Hypothalamus (tissue), 51 donors: Measurements from ENCODE around the gene LPCAT3.

Experiments used
- DNase-seq, 51 donors: peaks; one replicate each; lab custom pipeline; 2025; lab: John Stamatoyannopoulos, UW

LPCAT3 gene

DNA sequence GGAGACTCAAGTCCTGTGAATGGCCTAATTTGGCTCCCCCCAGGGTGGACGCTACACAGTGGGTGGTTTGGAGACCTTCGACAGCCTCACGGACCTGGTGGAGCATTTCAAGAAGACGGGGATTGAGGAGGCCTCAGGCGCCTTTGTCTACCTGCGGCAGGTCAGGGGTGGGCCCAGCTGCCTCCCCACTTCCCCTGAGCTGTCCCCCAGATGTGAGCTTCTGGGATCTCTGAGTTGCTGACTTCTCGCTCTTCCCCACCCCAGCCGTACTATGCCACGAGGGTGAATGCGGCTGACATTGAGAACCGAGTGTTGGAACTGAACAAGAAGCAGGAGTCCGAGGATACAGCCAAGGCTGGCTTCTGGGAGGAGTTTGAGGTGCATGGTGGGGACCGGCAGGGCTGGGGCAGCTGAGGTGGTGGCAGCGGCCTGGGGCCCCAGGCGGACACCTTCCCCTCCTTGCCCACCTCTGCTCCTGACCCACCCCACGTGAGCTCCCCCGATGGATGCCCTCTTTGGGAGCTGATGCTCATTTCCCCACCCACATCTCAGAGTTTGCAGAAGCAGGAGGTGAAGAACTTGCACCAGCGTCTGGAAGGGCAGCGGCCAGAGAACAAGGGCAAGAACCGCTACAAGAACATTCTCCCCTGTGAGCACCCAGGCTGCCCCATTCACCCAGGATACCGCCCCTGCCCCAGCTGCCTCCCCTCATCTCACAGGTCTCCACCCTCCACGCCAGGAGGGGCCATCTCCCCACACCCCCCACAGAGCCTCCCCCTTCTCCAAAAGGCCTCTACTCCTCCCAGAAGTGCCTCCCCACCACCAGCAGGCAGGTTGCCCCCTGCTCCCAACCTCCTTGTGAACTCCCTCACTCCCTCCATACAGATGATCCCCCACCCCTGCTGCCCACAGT is 62.9 kb downstream of the LPCAT3 start:
- no peak for DNase-seq

DNA sequence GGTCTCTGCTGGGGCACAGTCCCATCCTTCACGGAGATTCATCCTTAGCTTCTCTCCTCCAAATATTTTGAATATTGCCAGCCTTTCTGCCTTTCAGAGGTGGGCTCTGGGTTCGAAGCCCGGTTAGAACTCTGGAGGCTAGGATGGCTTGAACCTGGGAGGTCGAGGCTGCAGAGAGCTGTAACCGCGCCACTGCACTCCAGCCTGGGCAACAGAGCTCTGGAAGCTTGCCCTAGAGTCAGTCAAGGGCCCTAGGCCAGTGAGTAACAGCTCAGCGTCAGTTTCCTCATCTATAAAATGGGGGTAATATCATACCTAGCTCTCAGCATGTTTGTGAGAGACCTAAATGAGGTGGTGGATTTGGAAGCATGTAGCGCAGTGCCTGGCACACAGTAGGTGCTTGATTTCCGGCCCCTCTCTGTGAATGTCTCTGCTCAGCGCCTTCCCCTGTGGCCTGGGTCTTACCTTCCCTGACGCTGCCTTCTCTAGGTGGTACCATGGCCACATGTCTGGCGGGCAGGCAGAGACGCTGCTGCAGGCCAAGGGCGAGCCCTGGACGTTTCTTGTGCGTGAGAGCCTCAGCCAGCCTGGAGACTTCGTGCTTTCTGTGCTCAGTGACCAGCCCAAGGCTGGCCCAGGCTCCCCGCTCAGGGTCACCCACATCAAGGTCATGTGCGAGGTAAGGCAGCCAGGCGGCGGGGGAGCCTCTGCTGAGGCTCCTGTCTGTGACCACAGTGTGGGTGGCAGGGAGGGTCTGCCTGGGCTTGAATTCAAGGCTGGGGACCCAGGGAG is 63.8 kb downstream of the LPCAT3 start:
- no peak for DNase-seq

DNA sequence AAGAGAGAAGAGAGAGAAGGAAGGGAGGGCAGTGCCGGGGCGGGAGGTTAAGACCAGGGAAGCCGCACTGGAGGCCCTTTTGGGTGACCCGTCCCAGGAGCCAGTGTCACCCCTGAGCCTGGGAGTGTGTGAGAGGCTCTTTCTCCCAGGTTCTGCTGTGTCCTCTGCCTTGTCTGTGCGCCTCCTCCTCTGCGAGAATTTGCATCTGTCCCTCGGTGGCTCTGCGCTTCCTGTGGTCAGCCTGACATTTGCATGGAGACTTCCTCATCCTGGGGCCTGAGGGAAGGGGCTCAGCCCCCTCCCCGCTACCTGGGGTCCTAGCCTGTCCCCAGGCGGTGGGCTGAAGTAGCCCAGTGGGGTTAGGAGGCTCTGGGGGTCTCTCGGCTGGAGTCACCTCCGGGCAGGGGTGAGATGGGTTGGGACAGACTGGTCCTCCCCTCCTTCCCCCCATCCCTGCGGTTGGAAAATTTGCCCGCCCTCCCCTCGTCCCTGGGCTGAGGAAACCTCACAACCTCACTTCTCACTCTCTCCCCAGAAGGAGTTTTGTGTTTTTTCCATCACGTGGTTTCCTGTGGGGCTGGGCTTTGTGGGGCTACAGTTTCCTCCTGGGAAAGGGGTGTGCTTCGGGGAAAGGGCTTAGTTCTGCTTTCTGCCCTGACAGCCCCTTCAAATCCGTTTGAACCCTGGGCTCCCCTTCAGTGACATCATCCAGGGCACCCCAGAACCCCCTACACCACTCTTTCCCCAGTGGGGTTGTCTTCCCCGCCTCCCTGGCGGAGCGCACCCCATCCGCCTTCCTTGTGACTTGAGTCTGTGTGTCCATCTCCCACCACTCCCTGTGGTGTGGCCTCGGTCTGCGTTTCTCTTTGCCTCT is 64.6 kb downstream of the LPCAT3 start:
- peak in 19 of 51 donors; percentile 14 to 49 (median 32) for DNase-seq

DNA sequence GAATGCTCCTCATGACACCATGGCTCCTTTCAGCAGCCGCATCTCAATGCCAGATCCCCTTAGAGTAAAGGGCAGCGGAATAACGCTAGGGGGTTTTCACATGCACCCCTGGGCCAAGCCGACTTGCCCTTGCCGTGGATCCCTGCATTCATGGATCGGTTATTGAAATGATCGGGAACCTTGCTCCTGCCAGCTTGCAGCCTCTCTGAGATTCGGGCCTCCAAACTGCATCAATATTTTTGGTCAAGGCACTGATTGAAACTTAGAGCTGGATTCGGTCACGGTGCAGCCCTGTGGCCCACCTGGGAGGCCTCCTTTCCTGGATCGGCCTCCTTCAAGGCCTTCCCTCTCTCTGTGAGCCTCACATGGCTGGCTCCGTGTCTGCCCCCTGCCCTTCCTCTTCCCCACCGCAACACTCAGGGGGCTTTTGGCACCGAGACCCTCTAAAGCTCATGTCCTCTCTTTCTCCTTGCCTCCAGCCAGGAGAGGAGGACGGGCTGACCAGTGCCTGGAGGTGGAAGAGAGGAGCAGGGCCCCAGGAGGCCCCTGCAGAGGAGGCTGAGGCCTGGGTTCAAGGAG is 65.3 kb downstream of the LPCAT3 start:
- DNase-seq: no peak

DNA sequence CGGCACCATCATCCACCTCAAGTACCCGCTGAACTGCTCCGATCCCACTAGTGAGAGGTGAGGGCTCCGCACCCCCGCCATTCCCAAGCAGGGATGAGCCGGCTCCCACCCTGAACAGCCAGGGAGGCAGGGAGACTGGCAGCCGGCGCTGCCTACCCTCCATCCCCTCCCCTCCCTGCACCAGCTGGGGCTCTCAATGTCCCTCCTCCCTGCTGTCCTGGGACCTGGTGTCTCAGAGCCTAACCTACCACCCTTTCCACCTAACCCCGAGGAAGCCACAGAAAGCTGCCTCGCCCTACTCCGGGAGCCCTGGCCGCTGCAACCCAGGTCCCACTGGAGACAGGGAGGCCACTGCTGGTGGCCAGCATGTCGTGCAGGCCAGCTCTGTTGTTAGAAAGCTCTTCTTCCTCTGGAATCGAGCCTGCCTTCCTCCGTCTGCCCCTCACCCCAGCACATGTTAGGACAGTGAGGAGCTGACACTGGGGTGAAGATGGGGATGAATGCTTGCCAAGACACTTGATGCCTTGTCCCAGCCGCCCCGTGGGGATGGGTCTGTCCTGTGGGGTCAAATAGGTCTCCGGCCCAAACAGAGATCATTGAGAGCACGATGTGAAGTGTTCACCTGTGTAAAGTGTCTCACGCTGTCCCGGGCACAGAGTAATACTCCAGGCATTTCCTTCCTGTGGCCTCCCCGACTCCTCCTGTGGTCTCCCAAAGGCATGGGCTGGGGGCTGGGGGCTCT is 66.0 kb downstream of the LPCAT3 start:
- DNase-seq: no peak

DNA sequence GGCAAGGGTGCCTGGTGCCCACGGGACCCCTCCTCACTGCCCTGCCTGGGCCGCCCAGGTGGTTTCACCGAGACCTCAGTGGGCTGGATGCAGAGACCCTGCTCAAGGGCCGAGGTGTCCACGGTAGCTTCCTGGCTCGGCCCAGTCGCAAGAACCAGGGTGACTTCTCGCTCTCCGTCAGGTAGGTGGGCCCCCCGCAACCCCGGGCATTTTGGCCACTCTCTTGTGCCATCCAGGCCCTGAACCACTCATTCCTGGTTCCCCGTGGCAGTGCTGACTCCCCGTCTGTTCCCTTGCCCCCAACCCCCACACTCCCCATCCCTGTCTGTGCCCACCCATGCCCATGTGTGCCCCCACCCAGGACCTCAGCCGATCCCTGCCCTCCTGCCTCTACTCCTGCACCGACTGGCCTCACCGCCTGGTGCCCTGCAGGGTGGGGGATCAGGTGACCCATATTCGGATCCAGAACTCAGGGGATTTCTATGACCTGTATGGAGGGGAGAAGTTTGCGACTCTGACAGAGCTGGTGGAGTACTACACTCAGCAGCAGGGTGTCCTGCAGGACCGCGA is 66.6 kb downstream of the LPCAT3 start:
- no peak for DNase-seq

DNA sequence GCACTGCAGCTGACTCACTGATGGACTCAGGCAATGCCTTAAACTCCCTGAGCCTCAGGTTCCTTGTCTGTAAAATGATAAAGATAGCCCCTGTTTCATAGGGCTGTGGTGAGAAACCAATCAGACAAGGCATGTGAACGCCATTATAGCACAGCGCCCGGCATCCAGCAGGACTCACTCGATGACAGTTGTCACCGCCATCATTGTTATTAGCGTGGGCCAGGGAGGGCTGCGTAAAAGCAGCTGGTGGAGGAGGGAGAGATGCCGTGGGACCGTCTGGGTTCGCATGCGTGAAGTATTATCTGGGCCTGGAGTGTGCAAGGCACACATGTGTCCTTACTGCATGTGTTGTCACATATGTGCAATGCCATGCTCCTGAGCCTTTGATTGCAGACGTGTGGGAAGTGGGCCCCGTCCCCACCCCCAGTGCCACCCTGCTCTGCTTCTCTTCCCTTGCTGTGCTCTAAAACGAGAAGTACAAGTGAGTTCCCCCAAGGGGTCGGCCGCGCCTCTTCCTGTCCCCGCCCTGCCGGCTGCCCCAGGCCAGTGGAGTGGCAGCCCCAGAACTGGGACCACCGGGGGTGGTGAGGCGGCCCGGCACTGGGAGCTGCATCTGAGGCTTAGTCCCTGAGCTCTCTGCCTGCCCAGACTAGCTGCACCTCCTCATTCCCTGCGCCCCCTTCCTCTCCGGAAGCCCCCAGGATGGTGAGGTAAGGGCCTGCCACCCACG is 67.3 kb downstream of the LPCAT3 start, which contains the start of gene PTPN6:
TSS of gene PTPN6 (plus strand) at position 546 of the 730 bp plus-strand sequence. CDS start at position 703, 157 bp downstream.
- peak in 10 of 51 donors; percentile 21 to 36 (median 26) for DNase-seq

DNA sequence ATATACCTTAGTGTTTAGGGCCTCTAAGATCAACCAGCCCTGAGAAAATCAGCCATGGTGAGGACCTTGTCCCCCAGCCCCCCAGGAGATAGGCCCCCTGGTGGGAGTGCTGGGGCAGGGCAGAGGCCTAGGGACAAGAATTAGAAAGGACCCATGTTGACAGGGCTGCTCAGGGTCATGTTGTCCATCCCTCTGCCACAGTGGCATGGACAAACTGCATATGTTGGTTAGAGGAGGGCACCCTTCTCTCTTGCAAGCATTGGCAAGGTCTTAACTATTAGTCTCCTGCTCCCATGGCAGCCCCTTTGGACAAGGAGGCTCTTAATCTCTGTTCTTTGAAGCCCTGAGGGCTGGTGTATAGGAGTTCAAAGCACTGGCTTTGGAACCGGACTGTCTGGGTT is 67.9 kb downstream of the LPCAT3 start:
- DNase-seq: no peak

DNA sequence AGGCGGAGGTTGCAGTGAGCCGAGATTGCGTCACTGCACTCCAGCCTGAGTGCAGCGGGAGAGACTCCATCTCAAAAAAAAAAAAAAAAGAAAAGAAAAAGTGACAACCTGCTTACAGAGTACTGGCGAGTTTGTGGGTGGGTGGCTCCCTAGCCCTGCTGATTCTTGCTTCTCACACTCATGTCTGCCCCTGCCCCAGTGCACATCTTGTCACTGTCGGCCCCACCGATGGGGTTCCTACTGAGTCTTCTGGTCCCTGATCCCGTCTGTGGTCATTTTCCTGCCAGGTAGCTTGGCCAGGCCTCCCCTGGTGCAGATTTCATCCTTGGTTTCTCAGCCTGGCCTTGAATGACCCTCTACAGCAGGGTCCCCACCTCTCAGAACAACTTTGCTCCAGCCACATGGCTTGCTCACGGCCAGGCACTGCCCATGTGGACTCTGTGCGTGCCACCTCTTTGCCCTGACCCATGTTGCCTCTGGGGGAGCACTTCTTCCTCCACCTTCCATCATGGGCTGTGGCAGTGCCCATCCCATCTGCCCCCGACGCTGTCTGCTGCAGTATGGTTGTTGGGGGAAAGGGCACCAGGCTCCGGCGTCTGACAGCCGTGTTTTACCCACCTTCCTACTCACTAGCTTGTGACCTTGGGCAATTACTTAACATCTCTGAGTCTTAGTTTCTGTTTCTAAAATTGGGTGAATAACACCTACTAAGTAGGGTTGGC is 69.2 kb downstream of the LPCAT3 start:
- no peak for DNase-seq

DNA sequence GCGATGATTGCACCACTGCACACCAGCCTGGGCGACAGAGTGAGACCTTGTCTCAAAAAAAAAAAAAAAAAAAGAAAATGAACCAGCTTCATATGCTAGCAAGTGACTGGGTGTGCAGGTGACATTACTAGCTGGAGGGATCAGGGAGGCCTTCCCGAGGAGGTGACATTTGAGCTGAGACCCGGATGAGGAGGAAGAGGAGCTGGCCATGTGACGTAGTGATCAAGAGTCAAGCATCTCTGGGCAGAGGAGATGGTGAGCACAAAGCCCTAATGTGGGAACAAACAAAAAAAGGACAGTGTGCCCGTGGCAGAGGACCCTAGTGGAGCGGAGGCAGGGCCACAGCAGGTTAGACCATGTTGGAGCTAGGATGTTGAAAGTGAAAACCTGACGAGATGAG is 70.7 kb downstream of the LPCAT3 start:
- DNase-seq: no peak

DNA sequence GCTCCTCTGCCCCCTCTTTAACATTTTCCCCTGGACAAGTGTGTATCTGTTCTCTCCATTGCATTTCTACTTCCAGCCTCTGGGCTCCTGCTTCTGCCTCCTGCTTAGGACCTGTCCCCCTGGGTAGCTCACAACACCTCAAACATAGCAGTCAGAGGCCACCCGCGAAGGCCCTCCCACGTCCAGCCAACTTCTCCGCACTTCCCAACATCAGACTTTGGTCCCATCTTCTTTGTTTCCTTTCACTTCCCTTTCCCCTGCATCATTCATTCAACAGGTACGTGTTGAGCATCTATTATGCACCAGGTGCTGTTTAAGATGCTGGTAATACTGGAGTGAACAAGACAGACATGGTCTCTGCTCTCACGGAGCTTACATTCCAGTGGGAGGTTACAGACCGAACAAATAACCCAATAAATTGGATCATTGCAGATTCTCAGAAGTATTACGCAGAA is 71.3 kb downstream of the LPCAT3 start:
- no peak for DNase-seq

DNA sequence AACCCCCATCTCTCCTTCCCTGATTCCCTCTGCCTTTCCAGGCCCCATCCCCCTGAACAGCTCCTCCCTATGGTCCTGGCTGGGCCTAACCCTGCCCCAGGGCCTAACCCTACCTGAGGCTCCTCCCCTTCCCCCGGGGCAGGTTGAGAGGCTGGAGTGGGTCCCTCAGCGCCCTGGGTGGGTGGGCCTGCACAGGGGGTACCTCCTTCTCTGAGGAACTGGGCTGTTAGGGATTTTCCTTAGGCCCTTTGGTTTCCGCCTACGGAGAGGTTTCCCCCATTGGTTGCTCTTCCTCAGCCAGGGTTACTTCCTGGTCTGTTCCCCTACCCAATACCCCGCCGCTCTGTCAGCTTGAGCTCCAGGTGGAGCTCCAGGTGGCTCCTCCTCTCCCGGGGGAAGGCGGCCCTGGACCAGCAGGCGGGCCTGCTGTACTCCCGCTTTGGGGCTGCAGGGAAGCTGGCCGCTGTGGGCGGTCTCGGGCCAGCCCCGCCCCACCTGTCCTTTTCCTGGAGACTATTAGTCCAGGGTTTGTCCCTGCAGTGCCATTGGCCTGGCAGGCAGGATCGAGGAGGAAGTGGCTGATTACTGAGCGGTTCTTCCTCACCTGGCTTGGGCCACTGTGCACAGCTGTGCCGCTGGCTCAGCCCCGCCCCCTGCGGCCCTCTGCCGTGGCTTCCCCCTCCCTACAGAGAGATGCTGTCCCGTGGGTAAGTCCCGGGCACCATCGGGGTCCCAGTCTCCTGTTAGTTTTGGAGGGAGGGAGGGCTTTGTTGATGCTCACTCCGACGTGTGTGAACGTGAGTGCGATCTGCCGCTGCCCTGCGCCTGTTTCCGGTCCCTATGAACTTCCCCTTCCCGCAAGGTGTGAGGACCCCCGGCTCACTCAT is 72.0 kb downstream of the LPCAT3 start:
- DNase-seq: peak in 1 of 51 donors; percentile 24

DNA sequence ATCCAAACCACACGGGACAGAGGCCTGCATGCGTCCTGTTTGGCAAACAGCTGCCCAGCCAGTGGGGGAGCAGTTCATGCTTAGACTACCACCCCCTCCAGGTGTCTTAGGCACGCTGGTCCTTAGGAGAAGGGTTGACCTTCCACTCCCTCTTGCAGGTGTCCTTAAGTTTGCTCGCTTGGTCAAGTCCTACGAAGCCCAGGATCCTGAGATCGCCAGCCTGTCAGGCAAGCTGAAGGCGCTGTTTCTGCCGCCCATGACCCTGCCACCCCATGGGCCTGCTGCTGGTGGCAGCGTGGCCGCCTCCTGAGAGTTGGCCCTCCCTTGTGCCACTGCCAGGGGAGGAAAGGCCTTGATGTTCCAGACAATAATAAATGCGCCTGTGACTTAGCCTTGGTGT is 72.7 kb downstream of the LPCAT3 start:
- no peak for DNase-seq

DNA sequence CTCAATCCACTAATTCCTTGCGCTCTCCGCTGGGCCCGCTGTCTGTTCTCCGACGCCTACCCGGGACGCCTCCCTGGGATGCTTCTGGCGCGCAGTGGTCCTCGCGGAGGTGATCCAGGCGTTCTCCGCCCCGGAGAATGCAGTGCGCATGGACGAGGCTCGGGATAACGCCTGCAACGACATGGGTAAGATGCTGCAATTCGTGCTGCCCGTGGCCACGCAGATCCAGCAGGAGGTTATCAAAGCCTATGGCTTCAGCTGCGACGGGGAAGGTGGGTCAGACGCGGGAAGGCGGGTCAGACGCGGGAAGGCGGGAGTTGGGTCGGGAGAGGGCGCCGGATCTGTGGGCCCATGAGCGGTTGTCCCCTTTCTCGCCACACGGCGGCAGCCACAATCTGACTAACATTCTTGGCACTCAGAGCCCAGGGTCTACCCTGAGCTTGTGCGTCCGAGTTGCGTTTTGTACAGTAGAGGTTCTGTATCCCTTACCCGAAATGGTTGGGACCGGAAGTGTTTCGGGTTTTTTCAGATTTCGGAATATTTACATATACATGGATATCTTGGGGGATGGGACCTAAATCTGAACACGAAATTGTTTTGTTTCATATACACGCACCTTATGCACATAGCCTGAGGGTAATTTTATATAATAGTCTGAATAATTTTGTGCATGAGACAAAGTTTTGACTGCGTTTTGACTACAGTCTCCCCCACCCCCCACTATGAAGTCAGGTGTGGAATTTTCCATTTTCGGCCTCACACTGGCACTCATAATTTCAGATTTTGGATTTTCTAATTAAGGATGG is 73.7 kb downstream of the LPCAT3 start:
- DNase-seq: peak in 50 of 51 donors; percentile 39 to 93 (median 84)

DNA sequence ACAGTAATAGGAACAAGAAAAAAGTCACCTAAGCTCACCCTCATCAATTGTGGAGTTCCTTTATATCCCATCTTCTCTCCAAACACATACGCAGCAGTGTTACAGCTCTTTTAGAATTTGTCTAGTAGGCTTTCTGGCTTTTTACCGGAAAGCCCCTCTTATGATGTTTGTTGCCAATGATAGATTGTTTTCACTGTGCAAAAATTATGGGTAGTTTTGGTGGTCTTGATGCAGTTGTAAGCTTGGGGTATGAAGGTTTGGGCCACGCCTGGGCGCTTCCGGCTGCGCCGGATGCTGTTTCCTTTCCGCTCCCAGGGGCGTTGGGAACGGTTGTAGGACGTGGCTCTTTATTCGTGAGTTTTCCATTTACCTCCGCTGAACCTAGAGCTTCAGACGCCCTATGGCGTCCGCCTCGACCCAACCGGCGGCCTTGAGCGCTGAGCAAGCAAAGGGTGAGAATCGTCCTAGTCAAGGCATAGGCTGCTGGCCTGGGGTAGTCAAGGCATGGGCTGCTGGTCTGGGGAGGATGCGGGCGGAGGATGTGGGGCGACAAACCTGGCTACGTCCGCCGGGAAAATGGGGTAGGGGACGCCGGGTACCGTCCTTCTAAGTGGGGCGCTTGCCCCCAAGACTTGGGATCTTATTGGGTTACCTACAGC is 74.4 kb downstream of the LPCAT3 start, which contains the start of the genes C12orf57 and RNU7-1:
TSS of gene C12orf57 (plus strand) at position 301 of the 659 bp plus-strand sequence. CDS start at position 401, 100 bp downstream.
TSS of gene RNU7-1 (plus strand) at position 95 of the 659 bp plus-strand sequence.
- DNase-seq: peak in 42 of 51 donors; percentile 25 to 95 (median 58)
